Measurements from ENCODE around the gene DENND4A.
"Not testable (repeated sequence)": the region's sequence is repeated elsewhere in the genome, so short reads cannot be mapped to it uniquely, and the experiment has no call there.

DENND4A gene

DNA sequence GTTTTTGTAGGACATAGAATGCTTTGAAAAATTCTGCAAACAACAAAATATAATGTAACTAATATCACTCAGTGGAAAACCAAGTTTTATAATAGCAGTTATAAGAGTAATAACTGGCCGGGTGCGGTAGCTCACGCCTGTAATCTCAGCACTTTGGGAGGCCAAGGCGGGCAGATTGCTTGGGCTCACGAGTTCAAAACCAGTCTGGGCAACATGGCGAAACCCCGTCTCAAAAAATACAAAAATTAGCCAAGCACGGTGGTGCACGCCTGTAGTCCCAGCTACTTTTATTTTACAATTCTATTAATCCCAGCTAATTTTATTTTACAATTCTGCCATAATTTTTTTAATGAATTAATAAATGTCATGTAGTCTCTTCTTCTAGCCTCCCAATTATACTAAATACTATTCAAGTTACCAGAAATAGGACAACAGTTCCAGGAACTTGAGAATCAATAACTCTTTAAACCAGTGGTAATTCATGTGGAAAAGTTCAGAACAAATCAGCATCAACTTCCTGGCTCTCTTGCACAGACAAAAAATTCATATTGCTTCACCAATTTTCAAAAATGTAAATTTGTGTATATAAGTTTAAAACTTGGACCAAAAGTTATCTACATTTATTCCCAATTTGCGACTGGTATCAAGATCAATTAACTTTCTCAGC lies 2.2 kb downstream of the DENND4A start:
- no peak for DNase-seq

DNA sequence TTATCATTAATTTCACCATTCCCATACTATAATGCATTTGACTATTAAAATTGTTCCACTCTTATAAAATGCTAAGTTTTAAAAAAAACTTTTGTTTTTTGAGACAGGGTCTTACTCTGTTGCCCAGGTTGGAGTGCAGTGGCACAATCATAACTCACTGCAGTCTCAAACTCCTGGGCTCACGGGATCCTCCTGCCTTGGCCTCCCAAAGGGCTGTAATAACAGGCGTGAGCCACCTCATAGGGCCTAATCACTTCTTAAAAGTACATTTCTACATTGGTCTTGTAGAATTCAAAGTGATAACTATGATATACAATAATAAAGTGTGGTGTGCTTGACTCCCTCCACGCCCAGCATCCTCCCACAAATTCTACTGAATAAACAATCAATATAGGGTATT lies 3.0 kb downstream of the DENND4A start:
- no peak for DNase-seq

DNA sequence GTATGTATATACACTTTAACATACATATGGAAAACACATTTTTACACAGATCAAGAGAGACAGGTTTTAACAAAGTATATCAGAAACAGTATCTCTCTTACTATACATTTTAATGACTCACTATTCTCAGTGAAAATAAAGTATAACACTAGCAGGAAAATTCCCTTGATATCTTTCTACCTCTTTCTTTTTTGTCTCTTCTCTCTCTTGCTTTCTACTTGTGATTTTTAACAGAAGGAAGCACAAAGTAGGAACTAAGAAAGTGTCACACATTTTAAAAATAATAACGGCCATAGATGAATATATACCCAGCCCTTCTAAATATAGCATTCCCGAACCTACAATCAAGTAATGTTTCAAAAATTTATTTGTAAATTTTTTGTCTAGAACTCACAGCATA lies 4.8 kb downstream of the DENND4A start:
- no peak for DNase-seq

DNA sequence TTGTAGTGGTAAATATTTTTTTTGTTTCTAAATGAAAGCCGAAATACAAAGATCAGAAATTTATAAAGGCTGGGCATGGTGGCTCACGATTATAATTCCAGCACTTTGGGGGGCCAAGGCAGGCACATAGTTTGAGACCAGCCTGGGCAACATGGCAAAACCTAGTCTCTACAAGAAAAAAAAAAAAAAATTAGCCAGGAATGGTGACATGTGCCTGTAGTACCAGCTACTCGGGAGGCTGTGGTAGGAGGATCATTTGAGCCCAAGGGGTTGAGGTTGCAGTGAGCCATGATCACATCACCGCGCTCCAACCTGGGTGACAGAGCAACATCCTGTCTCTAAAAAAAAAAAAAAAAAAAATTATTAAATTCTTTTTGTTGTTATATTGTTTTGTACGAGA lies 6.9 kb downstream of the DENND4A start:
- DNase-seq: no peak

DNA sequence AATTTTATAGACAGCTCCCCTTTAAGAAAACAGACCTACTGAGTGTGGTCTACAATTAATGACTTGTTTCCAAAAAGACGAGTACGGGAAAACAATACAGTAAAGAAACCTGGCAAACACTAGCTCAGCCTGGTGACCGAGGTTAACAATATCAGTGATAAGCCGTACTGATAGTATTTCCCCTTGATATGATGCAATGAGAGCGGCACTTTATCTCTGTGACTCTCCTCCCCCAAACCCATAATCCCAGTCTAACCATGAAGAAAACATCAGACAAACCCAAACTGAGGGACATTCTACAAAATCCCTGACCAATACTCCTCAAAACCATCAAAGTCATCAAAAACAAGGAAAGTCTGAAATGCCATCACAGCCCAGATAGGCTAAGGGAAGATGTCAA lies 8.2 kb downstream of the DENND4A start:
- no peak for DNase-seq

DNA sequence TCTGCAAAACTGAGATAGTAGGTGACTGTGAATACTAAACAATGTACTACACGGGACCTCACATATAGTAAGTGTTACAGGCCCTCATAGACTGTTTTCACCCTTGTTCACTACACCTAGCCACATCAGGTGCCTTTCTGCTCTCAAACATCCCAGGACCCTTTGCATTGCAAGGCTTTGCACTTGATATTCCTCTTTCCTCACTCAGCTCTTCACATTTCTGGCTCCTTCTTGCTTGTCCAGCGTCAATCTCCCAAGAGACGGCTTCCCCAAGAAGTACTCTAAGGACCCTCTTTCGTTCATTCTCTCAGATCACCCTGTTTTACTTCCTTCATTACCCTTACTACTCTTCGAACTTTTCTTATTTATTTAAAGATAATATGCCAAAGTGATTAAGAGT lies 10.0 kb downstream of the DENND4A start:
- DNase-seq: no peak

DNA sequence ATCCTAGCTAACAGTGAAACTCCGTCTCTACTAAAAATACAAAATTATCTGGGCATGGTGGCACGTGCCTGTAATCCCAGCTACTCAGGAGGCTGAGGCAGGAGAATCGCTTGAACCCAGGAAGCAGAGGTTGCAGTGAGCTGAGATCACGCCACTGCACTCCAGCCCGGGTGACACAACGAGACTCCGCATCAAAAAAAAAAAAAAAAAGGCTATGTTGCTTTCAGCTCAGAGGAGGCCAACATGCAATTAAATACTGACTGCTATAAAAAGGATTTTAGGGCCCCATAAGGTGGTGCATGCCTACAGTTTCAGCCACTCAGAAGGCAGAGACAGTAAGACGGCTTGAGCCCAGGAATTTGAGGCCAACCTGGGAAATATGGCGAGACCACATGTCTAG lies 13.4 kb downstream of the DENND4A start:
- not testable (repeated sequence) for DNase-seq

DNA sequence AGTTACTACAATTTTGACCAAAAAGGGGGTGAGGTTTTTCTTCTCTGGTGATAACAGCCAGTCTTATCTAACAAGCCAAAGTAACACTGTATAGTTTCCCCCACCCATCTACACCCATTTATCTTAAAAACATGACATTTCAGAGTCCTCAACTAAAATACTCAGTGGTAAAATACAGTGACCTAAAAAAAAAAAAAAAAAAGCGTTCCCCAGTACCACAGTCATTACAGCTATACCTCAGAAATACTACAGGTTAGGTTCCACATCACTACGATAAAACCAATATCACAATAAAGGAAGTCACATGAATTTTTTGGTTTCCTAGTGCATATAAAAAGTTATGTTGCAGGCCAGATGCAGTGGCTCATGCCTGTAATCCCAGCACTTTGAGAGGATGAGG lies 13.8 kb downstream of the DENND4A start:
- no peak for DNase-seq

DNA sequence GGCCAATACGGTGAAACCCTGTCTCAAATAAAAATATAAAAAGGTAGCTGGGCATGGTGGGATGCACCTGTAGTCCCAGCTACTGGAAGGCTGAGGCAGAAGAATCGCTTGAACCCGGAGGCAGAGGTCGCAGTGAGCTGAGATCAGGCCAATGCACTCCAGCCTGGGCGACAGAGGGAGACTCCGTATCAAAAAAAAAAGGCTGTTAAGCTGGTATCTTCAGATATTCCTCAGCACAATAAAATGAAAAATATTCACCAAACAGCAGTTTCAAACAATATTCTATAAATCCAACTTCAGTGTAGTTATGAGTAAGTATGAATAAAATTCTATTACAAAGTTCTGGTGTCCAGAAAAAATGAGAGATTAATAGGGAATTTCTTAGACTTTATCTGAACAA lies 14.2 kb downstream of the DENND4A start:
- no peak for DNase-seq

DNA sequence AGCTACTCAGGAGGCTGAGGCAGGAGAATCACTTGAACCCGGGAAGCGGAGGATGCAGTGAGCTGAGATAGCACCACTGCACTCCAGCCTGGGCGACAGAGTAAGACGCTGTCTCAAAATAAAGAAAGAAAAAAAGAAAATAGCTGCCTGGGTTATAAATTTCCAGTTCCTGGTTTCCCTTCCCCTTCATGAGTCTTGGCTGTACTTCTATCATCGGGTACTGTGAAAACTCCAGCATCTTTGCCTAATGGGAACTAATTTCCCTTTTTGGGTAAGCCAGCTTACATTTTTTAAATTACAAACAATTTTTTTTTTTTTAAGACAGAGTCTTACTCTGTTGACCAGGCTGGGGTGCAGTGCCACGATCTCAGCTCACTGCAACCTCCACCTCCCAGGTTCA lies 15.0 kb downstream of the DENND4A start:
- no peak for DNase-seq

DNA sequence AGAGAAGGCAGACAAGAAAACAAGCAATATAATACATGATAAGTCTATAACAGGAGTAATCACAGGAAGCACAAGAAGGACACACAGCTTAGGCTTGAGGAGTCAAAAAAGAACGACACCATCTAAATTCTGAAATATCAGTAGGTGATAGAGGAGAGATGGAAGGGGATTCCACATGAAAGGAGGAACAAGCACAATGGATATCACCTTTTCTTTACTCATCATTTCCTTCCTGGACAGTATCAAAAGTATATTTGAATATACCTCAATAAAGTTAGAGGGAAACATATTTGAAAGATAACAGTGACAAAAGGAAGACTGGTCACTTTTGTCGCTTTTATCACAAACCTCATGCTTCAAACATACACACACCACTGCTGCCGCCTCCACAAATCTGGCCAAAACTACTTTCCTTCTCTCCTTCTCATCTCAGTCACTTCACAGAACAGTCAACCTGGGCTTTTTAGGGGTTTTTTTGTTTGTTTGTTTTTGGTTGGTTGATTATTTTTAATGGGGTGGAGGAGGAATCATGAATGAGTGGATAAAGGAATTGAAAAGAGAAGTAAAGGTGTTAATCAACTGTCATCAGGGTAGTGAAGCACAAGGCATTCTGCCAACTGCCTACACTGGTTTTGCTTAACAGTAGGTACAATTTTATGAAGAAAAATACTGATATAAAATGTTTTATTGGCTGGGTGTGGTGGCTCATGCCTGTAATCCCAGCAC lies 18.5 kb downstream of the DENND4A start:
- no peak for DNase-seq

DNA sequence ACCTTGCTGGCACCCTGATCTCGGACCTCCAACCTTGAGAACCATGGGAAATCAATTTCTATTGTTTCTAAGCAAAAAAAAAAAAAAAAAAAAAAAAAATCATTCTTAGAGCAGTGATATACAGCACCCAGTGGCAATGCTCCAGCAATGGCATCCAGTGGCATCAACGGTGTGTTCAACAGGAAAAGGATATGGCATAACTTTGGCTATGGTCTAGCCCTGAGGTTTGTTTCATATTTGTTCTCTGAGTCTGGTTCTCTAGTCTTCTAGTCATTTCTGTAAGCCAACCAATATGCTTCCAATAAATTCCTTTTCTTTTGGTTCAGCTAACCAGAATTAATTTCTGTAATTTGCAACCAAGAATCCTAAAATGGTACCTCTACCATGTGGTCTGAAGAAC lies 19.2 kb downstream of the DENND4A start:
- no peak for DNase-seq

DNA sequence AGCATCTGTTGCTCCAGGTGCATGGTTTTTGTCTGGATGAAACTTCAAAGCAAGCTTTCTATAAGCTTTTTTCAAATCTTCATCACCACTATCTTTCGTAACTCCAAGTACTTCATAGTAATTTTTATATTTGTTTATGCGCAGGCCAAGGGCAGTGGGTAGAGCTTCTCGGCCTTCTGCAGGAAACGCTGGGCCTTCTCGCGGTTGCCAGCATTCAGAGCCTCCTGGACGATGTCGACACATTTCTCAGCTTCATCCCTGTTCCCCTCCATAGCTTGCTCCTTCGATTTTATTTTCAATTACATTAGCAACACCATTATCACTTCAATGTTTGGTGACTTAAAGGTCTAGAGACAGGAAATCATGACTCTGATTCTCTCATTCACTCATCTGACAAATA lies 20.2 kb downstream of the DENND4A start:
- no peak for DNase-seq

DNA sequence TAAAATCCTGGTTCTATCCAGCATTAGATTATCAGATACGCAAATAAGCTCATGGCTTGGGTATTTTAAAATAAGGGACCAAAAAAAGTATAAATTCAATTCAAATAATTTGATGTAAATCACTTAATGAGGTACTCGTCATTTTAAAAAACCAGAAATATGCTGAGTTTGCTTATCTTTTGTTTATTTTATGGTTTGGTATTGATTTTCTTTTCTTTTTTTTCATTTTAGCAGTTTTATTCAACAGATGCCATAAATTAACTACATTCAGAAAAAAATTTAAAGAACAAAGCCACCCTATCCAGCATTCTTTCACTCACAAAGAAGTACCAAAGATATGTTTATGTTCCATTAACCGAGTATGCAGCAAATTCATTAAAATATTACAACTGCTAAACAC lies 22.6 kb downstream of the DENND4A start:
- no peak for DNase-seq

DNA sequence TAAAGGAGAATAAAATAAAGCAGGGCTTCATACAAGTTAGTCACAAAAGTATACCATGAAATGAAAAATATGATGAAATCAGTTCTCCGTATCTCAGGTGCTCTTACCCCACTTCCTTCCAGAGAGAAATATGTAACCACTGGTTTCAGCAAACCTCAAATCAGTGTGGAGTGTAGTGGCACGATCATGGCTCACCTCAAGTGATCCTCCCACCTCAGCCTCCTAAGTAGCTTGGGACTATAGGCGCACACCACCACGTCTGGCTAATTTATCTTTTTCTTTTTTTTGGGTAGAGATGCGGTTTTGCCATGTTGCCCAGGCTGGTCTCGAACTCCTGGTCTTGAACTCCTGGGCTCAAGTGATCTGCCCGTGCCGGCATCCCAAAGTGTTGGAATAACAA lies 24.2 kb downstream of the DENND4A start:
- DNase-seq: no peak

DNA sequence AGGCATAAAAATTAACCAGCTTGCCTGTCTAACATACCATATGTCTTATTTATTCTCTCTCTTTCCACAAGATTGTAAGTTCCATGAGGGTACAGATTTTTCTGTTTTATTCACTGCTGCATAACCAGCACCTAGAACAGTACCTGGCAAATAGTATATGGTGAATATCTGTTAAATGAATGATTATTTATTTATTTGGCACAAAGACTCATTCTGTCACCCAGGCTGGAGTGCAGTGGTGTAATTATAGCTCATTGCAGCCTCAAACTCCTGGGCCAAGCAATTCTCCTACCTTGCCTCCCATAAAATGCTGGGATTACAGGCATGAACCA lies 24.9 kb downstream of the DENND4A start:
- DNase-seq: no peak

DNA sequence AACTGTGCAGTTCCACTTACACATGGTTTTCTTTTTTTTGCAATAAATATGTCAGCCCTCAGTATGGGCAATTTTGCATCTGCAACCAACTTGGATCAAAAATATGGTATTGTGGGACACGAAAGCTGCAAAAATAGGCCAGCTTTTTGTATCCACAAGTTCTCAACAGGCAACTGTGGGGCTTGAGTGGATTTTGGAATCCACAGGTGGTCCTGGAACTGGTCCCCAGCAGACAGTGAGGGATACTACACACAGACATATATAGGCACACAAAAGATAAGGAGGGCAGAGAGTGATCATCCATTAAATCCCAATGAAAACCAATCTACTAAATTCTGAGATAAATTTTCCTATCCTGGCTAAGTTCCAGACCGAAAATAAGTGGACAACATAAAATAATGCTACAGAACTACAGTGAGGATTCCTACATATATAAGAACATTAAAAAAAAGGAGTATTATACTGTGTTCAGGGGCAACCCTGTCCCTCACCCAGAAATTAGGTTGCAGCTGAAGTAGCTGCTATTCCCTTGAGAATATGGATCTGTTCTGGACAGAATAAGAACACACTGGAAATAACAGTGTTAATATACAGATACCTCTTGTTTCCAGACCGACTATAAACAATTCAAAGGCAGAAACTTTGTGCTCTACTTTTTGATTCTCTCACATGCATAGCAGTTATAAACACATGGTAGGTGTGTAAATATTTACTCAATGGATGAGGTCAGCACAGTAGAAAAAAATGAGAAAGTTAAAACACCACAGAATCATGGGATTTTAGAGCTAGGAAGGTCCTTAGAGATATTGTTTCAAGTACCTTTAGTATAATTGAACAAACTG lies 25.4 kb downstream of the DENND4A start:
- no peak for DNase-seq

DNA sequence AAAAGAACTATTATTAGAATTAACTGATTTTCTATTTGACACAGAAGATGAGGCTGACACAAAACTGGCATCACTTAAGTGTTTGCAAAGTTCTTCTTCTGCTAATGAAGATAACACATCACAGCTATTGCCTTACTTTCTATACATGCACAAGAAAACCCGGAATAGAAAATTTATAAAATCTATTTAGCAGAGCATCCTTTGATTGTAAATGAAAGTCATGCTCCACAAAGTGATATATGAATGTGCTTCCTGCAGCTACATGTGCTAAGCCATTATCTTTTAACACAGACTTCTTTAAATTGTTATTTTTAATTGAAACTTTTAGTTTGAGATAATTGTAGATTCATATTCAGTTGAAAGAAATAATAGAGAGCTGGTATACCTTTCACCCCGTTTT lies 27.0 kb downstream of the DENND4A start:
- DNase-seq: no peak

DNA sequence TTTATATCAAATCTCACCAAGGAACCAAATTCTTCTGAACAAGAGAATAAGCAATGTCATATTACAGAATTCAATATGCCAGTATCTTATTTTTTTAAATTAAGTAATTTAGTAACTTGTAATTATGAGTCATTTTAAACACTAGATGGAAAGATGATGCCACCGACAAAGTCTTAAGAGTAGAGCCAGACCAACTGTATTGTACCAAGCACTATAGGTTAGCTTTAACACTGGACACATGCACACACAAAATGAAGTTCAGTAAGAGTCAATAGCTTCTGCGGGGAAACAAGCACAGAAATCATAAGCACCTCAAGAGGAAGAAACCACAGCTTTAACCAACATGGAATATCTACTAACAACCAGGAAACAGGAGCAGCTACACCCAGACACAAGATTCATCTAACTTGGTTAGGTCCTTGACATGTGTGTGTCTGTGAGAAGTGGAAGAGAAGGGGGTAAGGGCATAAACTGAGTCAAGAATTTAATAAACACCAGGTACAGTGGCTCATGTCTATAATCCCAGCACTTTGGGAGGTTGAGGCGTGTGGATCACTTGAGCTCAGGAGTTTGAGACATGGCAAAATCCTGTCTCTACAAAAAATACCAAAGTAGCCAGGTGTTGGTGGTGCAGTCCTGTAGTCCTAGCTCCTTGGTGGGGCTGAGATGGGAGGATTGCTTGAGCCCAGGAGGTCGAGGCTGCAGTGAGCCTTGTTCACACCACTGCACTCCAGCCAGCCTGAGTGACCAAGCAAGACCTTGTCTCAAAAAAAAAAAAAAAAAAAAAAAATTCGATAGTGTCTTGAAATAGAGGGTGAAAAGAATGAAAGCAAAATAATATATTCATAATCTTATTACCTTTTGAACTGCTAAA lies 28.9 kb downstream of the DENND4A start:
- DNase-seq: no peak

DNA sequence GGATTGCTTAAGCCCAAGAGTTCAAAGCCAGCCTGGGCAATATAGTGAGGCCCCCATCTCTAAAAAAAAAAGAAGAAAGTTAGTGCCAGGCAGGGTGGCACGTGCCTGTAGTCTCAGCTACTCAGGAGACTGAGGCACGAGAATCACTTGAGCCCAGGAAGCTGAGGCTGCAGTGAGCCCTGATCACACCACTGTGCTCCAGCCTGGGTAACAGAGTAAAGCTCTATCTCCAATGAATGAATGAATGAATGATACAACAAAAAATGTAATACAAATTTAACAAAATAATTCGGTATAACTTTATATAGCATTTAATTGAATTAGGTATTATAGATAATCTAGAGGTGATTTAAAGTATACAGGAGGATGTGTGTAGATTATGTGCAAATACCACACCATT lies 29.7 kb downstream of the DENND4A start:
- no peak for DNase-seq

DNA sequence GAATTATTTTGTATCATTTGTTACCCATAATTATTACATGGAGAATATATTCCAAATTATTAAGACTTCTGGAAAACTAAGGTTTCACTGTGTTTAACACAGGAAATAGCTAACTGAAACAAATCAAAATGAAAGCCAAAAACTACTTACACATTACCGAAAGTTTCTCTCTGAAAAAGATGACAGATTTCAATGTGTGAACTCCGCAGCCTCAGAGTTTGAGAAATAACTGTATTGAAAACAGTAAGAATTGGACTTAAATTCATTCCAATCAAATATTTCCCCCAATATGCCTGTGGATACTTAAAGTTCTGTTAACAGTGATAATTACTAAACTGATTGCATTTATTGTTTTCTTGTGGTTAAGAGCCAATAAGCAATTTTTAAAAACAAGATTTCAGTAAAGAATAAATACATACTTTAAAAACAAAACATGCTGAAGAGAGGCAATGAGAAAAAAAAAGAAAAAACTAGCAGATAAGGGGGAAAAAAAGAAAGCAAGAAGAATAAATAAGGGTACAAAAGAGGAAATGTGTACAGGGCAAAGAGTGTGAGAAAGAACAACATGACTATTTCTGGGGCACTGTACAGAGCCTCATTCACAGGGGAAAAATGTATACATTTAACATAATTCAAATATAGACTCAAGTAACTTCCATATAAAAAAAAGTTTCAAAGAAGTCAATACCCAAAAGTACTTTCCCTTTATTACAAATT lies 30.7 kb downstream of the DENND4A start:
- DNase-seq: no peak
